GM12891 (cell line): ENCODE results near the gene WAS.

ENCODE experiments used
- DNase-seq: peaks from one replicate; pipeline ENCODE4 v3.0.0; 2011; ENCODE audit warnings: low spot score; ENCODE audit not compliant: insufficient read length
- FAIRE-seq: peaks from 2 replicates; lab custom pipeline; 2011; peaks lifted over from hg19 to GRCh38; lab: Jason Lieb, UNC
- PAX5 ChIP-seq: IDR thresholded peaks from 2 replicates; pipeline ENCODE4 v1.6.1; 2011; ENCODE audit warnings: low read length, moderate library complexity, mild to moderate bottlenecking; ENCODE audit not compliant: insufficient read depth, severe bottlenecking
- POLR2A ChIP-seq: IDR thresholded peaks from 2 replicates; pipeline ENCODE4 v1.6.1; 2011; ENCODE audit warnings: low read depth, low read length, control low read depth
- POLR2AphosphoS5 ChIP-seq: IDR thresholded peaks from 2 replicates; pipeline ENCODE4 v1.6.1; 2011; ENCODE audit warnings: low read depth, low read length, control low read depth
- POU2F2 ChIP-seq: IDR thresholded peaks from 2 replicates; pipeline ENCODE4 v1.6.1; 2011; ENCODE audit warnings: low read depth, mild to moderate bottlenecking, control low read depth, low read length, moderate library complexity
- SPI1 ChIP-seq: IDR thresholded peaks from 2 replicates; pipeline ENCODE4 v1.6.1; 2011; ENCODE audit warnings: low read depth, low read length, control low read depth
- TAF1 ChIP-seq: IDR thresholded peaks from 2 replicates; pipeline ENCODE4 v1.6.1; 2011; ENCODE audit warnings: low read depth, low read length, control low read depth

Gene WAS

DNA sequence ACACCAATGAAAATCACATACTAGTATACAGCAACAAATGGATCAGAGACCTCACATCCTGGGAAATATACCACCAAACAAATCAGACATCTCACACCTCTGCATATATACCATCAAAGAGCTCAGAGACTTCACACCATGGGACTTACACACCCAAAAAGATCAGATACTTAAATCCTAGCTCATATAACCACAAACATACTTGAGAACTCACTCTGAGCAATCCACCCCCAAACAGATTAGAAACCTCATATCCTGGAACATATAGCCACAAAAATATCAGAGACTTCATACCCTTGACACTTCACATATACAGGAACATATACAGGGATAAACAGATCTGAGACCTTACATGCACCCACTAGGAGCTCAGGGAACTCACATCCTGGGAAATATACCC lies 45.1 kb downstream of the WAS start:
- FAIRE-seq (peak; percentile 66), DNase-seq (no peak)
- TF ChIP-seq POLR2A (no peak), TAF1 (no peak), PAX5 (no peak), POLR2AphosphoS5 (no peak), SPI1 (no peak), POU2F2 (no peak)

GRCh38 chrX:48736303-48736702 lies 52.7 kb downstream of the WAS start:
- no peak for TF ChIP-seq TAF1
- no peak for TF ChIP-seq PAX5
- TF ChIP-seq POLR2A = no peak
- TF ChIP-seq POU2F2 = no peak
- TF ChIP-seq SPI1 = no peak
- TF ChIP-seq POLR2AphosphoS5 = no peak
- FAIRE-seq = no peak
- DNase-seq = no peak

DNA sequence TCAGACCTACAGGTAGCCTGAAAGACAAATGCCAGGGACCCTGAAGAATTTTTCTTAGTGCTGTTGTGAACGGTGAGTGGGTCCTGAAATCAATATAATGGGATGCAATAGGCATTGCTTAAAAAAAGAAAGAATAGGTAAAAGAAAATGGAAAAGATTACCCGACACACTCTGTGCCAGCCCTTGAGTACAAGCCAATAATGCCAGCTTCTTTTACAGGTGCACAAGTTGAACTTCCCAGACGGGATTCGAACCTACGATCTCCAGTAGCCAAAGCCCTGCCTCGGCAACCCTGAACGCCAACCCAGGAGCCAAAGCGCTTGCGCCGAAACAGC lies 53.2 kb downstream of the WAS start:
- no peak for FAIRE-seq
- DNase-seq = no peak
- TF ChIP-seq POLR2A (no peak), POU2F2 (no peak), POLR2AphosphoS5 (no peak)

DNA sequence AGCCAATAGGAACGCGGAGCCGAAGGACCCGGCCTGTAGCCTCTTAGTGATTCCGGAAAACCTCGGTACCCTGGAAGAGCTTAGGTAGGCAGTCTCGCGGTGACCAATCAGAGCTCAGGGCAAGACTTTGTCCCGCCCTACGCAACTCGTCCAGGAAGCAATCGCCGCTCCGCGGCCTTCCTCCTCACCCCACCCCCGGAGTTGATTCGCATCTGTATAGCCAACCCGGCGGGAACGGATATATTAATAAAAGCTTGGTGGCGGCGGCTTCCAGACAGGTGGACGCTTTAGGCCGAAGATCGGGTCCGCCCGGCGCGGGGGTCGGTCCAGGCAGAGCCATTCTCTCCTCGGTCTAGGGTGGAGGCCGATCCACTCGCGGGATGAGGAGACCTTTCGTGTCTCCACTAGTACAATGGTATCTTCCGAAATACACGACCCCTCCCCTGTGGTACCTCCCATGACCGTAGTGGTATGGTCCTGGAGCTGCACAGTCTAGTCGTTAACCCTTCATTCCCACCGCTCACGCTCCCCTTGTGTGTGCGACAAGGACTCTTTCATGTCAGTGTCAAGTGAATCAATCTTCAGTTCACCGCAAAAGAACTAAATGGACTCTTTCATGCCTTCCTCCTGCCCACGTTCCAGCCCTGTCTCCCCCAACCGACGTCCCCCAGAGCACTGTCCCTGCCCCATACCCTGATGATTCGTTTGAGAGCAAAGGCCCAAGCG lies 53.8 kb downstream of the WAS start:
- no peak for TF ChIP-seq SPI1
- TF ChIP-seq POLR2A = peak; percentile 82
- peak; percentile 86 for TF ChIP-seq POLR2AphosphoS5
- TF ChIP-seq POU2F2 = no peak
- TF ChIP-seq TAF1 = 0 out of 2 replicates have a peak, but pooled peaks have one; percentile 8
- TF ChIP-seq PAX5 = no peak
- DNase-seq = peak; percentile 64
- FAIRE-seq = peak; percentile 97

- DNase-seq = no peak
- no peak for TF ChIP-seq POLR2A
- FAIRE-seq = no peak
These were observed 54.3 kb downstream of the WAS start for GRCh38 chrX:48737940-48738339.
